ENCODE results near the gene DPF3.

Gene DPF3

DNA sequence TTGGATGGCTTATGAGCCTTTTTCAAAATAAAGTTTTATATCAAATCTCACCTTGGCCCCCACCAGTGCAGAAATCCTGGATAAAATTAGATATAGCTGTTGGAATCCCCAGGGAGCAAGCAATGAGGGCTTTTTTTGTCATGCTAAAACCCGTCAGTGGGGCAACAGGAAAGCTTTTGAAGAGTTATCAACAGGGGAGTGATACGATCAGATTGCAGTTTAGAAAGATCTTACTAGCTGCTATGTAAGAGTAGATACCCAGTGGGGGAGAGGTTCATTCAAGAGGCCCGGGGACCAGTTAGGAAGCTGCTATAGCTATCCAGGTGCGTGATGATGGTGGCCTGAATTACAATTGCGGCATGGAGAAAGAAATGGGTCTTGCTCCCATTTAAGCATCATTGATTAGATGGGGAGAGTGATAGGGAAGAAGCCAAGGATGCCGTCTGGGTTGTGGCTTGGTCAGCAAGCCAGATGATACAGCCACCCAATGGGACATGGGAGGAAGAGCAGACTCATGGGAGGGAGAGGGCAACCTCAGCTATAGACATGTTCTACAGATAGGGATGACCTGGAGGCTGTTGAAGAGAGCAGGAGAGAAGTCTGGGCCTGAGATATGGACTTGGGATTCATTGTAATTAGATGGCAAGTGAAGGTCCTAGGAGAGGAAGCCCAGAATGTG lies 272.4 kb downstream of the DPF3 start:
- in situ Hi-C loops (cut with HindIII; ENCODE audit: low sequenced_read_pairs): no loop called here

DNA sequence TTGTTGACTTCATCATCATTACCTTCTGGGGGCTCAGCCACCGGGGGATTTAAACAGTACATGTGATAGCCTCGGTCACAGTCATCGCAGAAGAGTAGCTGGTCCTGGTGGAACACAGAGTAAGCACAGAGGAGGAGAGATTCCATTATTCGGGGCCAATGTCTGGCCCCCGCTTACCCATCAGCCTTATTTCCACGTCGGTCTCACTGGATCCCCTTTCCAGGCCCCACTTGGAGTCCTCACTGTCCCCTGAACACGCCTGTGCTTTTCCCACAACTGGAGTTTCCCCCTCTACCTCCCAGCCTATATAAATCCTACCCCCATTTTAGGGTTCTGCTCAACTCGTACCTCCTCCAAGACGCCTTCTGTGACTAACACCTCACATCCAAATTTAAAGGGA lies 274.0 kb downstream of the DPF3 start:
- in situ Hi-C loops (cut with HindIII; ENCODE audit: low sequenced_read_pairs): no loop called here

DNA sequence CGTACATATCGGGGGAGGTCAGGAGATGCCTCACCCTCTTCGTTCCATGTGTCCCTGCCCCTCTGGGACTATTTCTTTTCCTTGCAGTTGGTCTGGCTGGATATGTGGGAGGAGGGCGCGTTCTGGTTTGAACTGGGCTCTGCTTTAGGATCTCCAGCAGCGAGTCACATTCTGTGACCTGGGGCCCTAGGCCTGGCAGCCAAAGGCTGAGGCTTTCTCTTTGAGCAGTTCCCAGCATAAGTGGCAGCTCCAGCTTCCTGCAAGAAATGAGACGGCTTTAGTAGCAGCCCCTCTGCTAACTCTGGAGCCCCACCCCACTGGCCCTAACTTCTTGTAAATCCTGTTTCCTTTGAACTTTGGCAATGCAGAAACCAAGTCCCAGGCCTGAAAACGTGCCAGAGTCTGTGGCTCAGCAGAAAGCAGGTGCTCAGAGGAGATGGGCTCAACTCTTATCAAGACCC lies 274.8 kb downstream of the DPF3 start:
- in situ Hi-C loops (cut with HindIII; ENCODE audit: low sequenced_read_pairs): no loop called here

DNA sequence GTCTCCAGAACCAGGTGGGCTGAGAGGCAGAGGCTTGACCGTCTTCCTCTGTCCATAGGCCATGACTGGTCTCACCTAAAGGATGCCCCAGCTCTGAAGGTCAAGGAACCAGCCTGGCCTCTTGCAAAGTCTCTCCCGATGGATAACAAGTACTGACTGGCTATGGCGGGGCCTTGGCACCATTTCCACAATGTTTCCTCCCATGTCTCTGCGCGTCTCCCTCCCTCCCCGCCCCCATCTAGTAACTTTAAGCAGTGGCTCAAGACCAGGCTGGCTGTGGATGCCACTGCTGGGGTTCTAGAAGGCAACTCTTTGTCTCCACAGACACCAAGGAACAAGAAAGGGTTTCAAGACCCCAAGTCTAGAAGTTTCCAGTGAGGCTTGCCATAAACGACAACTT lies 275.5 kb downstream of the DPF3 start:
- in situ Hi-C loops (cut with HindIII; ENCODE audit: low sequenced_read_pairs): no loop called here

DNA sequence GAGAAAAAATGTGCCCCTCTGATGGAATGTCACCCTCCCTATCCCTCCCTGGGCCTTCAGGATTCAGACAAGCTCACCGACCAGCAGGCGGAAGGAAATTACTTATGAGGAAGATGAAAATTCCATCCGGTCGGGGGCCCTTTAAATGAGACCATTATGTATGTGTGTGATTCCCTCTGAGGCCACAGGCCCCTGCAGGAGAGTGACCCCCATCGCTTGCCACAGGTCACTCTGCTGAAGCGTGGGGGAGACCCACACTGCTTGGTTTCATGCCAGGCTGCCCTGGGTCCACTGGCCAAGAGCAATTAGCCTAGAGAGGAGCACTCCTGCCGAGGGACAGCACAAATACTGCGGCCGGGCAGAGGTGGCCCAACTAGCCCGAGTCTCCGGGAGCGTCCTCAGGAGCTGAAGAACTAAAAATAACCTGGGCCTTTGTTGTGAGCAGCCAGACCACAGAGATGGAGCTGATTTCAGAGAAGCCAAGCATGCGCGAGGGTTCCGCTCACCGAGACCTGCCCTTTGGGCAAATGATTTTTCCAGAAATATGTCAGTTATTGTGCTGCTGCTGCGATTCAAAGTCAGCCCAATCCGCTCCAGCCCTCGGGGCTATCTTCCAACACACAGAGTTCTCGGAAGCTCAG lies 276.4 kb downstream of the DPF3 start:
- in situ Hi-C loops (cut with HindIII; ENCODE audit: low sequenced_read_pairs): no loop called here

DNA sequence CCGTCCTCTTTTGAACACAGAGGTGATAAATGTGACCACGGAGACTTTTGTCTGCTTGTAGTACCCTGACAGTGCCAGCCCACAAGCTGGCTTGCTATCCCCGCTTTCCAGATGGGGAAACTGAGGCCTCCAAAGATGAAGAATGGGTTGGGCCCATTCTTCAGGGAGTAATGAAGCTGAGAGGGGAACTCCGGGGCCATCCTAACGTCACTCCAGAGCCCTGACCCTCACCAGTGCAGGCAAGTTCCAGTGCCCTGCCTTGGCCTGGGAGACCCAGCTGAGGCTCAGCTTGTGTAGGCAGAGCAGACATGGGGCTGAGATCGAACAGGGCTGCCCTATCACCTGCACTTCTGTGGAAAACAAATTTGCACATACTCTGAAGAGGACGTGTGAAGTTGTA lies 277.1 kb downstream of the DPF3 start:
- in situ Hi-C loops (cut with HindIII; ENCODE audit: low sequenced_read_pairs): no loop called here

DNA sequence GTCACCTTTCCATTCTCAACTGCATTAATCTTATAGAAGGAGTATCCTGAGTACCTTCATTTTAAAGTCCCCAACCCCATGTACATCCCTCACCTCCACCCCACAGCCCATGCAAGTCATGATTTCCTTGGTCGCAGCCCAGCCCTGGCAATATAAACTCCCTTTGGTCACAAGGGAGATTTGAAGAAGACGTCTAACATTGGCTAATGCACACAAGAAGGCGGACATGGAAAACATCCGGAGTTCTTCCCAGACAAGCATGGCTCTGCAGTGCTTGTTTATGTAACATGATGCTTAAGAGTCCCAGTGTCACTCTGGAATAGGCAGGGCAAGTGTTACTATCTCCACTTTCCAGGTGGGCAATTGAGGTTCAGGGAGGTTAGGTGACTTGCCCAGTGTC lies 277.6 kb downstream of the DPF3 start:
- in situ Hi-C loops (cut with HindIII; ENCODE audit: low sequenced_read_pairs): no loop called here

DNA sequence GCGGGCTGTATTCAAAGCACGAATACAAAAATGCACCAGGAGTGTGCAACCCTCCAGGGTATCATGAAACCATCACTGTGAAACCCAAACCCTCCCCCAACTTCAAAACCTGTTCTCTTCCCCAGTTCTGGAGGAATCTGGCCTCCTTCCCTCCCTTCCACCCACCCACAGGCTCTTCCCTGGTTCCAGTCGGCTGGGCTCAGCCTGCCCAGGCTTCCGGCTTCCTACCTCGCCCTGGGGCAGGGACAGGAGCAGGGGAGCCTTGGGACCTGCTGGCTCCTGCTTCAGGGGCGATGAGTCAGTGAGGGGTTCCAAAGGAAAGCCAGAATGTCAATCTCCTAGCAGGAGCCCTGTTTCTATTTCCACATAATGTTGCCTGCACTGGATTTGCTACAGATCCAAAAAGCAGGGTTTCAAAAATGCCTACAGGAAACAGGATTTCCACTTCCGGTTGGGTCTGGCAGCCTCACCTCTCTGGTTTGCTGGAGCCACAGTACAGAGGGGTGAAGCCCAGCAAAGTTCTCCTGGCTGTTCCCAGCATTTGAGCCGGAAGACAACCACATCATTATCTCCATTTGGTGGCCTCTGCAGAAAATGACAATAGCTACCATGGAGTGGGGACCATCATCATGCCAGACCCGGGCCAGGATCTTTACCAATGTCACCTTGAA lies 278.3 kb downstream of the DPF3 start:
- in situ Hi-C loops (cut with HindIII; ENCODE audit: low sequenced_read_pairs): no loop called here

DNA sequence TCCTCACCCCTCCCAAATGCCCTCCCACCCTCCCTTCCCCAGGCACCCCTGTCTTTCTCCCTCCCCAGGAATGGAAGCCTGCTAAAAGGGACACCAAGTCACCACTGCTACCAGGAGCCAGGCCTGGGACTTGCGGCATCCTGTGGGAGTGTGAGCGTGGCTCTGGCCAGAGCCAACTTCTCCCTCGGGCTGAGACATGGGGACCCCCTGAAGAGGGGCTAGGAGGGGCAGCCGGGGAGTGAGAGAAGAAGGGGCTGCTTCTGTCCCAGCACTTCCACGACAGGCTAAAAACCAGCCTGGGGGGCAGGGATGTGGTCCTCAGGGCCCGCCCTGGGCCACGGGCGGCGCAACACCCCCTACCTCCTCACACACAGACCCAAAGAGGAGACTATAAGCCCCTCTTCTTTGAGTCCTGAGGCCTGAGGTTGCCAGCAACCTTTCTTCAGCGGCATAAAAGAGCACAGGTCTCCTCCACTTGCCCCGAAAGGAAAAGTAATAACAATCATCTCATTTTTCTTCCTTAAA lies 278.9 kb downstream of the DPF3 start:
- in situ Hi-C loops (cut with HindIII; ENCODE audit: low sequenced_read_pairs): no loop called here

DNA sequence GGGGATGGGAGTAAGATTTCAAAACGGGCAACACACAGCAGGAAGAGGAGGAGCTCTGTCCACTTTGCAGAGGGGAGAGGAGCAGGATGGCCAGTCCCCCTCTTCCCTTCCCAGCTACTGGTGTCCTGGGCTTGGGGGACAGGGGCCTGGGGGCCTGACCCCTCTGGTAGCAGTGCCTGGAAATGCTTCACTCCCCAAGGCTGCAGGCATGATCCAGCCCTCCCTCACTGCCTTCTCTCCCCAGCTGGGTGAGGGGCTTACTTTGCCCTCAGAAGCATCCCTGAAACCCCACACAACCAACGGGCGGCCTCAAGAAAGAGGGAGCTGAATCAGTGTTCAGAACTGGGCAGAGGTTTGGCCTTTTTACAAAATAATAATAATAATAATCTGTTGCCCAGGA lies 279.5 kb downstream of the DPF3 start:
- in situ Hi-C loops (cut with HindIII; ENCODE audit: low sequenced_read_pairs): no loop called here

DNA sequence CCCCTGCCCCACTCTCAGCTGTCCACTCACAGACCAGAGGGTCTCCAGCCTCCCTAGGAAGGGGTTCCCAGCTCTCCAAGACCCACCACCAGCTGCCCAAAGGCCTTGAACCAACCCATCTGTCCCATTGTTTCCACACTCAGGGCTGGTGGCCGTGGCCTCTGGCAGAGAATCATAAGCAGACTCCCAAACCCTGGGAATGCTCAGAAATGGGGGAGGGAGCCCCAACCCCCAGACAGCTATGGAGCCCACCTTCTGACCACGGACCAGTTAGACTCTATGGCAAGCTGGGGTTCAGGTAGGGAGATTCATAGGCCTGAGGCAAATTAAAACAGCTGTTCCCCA lies 280.0 kb downstream of the DPF3 start:
- in situ Hi-C loops (cut with HindIII; ENCODE audit: low sequenced_read_pairs): no loop called here

DNA sequence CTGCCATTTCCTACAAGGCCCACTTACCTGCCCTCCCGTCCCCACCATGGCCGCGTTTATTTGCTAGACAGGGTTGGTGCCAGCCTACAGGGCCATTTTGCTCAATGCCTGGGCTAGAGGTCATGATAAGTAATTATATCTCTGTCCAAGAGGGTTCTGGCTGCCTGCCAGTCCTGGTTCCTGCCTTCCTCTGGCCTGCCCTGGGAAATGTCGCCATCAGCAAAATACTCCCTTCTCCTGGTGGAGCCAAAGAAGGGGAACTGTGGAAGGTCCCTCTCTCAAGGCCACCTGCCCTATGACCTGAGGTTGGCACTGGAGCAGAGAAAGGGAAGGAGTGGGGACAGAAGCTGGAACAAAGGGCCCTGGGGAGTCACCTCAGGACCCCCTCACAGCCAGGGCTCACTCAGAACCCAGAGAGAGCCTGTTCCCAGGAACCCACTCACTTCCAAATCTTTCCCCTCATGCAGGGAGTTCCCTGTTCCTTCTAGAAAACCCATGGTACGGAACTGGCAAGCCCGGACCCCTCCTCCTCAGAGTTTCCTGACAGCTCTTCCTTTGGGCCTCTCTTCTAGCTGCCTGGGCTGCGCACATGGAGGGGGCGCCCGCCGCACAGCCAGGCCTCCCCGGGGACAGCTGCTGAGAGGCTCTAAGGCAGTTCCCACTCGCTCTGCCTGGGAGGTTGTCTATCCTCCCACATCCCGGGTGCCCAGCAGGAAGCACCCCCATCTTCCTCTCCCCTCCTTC lies 280.5 kb downstream of the DPF3 start:
- in situ Hi-C loops (cut with HindIII; ENCODE audit: low sequenced_read_pairs): no loop called here

DNA sequence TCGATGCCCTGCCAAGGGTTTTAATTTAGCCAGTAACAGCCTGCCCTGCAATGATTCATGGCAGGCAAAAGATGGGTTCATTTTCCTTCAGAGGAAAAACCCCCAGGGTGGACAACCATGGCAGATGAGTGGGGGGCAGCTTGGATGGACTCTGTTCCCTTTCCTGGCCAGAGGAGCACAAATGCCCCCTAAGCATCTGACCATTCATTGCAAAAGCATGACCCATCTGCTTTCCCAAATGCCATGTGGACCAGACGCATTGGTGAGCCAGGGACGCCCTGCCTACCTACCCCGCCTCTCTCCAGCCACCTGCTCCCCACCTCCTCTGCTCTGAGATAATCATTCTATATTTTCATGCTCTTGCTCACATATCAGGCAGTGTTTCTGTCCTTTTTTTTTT lies 281.9 kb downstream of the DPF3 start:
- in situ Hi-C loops (cut with HindIII; ENCODE audit: low sequenced_read_pairs): no loop called here

DNA sequence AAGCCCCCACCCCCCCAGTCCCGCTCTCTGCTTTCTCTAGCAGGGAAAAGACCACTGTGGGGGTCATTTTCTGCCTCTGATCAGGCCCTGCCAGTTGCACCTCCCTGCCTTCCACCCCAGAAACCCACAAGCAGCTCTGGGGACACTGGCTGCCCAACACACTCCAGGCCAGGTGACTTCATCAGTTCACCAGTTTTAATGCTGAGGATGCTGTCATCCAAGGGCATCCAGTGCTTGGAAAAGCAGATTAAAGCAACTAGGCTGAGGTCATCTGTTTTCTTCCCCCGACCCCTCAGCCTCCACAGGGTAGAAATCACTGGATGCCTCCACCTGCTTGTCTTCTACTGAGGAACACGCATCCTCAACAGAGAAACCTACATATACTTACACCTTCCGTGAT lies 282.4 kb downstream of the DPF3 start:
- in situ Hi-C loops (cut with HindIII; ENCODE audit: low sequenced_read_pairs): no loop called here

DNA sequence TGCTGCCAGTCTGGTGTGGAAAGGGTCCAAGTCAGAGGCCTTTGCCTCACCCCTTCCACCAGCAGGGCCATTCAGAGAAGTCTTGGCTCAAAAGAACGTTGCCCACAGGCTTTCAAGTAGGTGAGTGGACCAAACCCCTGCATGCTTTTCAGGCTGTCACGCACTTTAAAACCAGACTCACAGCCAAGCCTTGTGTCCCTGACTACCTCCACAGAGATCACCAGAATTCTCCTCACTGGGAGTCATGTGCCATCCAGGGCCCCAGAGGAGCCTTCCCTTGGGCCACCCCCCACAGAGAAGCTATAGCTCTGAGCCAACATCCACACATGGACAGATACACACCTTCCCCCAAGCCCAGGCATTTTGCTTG lies 283.1 kb downstream of the DPF3 start:
- in situ Hi-C loops (cut with HindIII; ENCODE audit: low sequenced_read_pairs): no loop called here

DNA sequence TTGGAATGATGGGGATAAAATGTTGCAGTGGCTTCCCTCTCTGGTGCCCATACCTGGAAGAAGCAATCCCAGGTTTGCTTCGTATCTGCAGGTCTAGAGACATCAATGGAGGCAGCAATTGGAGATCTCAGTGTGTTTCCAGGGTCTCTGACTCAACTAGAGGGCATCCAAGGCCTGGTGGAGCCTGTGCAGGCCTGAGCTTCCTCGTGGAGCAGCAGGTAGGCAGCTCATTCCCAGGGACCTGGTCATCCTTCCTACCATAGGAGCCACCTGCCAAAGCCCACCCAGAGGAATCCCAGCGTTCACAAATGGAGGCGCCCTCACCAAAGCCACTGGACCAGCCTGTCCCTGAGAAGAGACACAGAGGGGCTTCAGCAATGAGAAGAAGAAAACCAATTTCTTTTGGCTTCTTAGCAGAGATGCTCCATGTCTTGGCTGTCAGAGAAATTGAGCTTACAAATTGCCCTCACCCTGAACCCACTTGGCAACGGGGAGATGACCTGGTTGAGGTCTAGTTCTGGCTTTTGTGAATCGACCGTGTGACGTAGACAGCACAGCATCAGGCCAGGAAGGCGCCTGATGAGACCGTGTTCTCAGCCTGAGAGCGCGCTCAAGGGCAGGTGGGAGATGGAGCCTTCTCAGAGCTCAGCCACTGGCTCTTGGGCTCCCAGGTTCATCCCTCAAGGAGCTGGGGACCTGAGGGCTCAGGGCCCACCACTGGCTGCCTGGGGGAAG lies 283.6 kb downstream of the DPF3 start:
- in situ Hi-C loops (cut with HindIII; ENCODE audit: low sequenced_read_pairs): no loop called here

DNA sequence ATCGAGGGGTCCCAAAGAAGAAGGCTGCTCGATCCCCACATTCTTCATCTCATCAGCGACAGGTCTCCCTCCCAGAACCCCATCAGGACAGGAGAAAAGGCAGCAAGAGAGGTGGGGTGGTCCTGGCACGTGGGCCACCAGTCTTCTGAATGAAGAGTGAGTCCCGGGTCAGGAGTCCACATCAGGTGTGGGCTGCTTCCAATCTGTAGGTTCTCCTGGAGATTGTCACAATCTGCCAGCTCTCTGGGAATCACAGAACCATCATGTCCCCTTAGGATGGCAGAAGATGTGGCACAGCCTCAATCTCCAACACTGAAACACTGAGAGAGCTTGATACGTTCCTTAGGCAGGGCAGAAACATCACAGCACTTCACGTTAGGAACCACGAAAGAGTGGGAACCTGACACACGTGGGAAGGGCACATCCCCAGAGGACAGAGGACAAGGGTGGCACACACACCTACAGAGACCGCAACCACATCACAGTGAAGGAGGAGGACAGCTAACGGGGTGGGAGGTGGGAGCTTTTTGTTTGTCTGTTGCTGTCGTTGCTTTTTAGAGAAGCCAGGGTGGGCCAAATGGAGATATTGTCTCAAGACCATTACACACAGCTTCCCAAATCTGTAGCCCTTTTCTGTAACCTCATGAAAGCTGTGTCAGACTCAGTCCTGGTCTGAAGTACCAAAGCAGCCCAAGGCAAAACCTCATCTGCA lies 284.5 kb downstream of the DPF3 start:
- in situ Hi-C loops (cut with HindIII; ENCODE audit: low sequenced_read_pairs): no loop called here

DNA sequence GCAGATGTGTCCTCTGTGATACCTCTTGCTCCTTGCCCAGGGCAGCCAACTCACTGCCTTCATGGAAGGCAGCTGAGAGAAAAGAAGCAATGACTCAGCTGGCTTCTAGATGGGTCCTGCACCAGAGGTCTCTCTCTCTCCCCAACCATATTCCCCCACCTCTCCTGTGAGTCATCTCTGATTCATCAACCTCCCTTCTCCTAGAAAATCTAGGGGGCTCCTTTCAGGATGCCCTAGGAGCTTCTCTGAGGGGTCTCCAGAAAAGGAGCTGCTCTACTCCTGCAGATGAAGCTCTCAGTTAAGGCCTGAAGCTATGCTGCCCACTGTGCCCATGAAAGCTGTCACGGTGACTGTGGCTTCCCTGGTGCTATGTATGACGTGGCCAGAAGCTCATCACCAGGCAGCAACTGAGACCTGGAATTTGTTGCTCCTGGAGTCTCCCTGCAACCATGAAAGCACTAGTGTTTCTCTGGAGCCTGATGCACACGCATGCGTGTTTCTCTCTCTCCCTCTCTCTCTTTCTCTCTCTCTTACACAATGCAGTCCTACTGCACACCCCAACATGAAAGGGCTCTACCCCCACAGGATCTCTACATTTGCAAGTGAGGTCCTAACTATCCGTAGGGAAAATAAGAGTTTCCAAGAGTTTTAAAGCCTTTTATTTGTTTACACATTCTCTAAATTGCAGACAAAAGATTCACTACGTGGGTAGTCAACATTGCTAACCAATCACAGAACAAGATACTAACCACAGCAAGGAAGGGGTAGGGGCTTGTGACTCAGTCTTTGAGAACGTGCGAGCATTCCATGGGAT lies 285.3 kb downstream of the DPF3 start:
- in situ Hi-C loops (cut with HindIII; ENCODE audit: low sequenced_read_pairs): no loop called here

DNA sequence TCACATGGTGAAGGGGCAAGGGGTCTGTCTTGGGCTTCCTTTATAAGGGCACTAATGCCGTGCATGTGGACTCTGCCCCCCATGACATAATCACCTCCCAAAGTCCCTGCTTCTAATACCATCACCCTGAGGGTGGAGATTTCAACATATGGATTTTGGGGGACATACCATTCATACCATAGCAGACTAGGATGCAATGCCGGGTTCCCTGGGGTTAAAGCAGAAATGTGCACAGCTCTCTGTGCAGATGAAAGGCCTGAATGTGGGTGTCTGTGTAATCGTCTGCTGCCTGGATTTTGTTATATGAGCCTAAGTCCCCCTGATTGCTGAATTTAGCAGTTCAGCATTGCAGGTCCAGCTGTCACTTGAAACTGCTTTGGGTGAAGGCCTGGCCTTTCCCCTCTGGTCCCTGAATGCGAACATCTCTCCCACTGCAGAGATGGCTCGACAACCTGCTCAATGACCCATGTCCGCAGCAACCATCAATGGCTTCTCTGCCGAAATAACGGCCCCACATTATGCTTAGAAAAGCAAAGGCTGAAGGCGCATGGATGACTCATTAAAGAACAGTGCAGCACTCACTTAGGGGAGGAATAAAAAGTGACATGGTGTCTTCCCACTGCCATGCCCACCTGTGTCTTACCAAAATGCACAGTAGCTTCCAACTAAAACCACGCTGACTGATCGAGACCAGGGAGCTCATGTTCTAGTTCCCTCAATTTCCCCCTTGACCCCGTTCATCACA lies 286.3 kb downstream of the DPF3 start:
- in situ Hi-C loops (cut with HindIII; ENCODE audit: low sequenced_read_pairs): no loop called here
